BE2C (cell line): ENCODE data around the gene RNF150.

Experiments
- DNase-seq: peaks from one replicate; pipeline ENCODE4 v3.0.0-alpha.2; 2020
- H3K27me3 ChIP-seq: fragments of 250-450 bp; sonication (Bioruptor Pico); 2 replicates; pipeline ENCODE4 v1.5.1; 2020; ENCODE audit warnings: mild to moderate bottlenecking
- H3K36me3 ChIP-seq: fragments of 250-450 bp; sonication (Bioruptor Pico); 2 replicates; pipeline ENCODE4 v1.5.1; 2020; ENCODE audit warnings: mild to moderate bottlenecking
- H3K4me1 ChIP-seq: fragments of 250-450 bp; sonication (Bioruptor Pico); 2 replicates; pipeline ENCODE4 v1.5.1; 2020
- H3K4me3 ChIP-seq: 2 replicates; pipeline ENCODE4 v1.5.1; 2011; ENCODE audit warnings: low read depth, low read length
- H3K9me3 ChIP-seq: fragments of 250-450 bp; sonication (Bioruptor Pico); 2 replicates; pipeline ENCODE4 v1.5.1; 2020
- TF ChIP-seq, protein P1 (sequence below): IDR thresholded peaks from 2 replicates; pipeline ENCODE4 v1.5.1; 2012; ENCODE audit warnings: mild to moderate bottlenecking, low read depth, low read length

The RNF150 gene

GRCh38 chr4:140963883-140964282 is 169.4 kb downstream of the RNF150 start:
- Histone ChIP-seq H3K9me3 (no peaks in the 10 kb centered on the region), H3K4me3 (no peak overlapping the region), H3K27me3 (no peaks in the 10 kb centered on the region), H3K4me1 (no peaks in the 10 kb centered on the region), H3K36me3 (no peaks in the 10 kb centered on the region)
- TF ChIP-seq, protein P1, sequence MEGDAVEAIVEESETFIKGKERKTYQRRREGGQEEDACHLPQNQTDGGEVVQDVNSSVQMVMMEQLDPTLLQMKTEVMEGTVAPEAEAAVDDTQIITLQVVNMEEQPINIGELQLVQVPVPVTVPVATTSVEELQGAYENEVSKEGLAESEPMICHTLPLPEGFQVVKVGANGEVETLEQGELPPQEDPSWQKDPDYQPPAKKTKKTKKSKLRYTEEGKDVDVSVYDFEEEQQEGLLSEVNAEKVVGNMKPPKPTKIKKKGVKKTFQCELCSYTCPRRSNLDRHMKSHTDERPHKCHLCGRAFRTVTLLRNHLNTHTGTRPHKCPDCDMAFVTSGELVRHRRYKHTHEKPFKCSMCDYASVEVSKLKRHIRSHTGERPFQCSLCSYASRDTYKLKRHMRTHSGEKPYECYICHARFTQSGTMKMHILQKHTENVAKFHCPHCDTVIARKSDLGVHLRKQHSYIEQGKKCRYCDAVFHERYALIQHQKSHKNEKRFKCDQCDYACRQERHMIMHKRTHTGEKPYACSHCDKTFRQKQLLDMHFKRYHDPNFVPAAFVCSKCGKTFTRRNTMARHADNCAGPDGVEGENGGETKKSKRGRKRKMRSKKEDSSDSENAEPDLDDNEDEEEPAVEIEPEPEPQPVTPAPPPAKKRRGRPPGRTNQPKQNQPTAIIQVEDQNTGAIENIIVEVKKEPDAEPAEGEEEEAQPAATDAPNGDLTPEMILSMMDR = no peak
- no peak for DNase-seq

- Histone ChIP-seq H3K4me1 (no peaks in the 10 kb centered on the region), H3K9me3 (0 out of 2 replicates have a peak, but pooled peaks cover 3% of the 10 kb centered on the region), H3K27me3 (no peaks in the 10 kb centered on the region), H3K36me3 (no peaks in the 10 kb centered on the region), H3K4me3 (no peak overlapping the region)
- DNase-seq = no peak
- TF ChIP-seq, protein P1 = no peak
These were observed 177.6 kb downstream of the RNF150 start for GRCh38 chr4:140955641-140956040.

GRCh38 chr4:140952717-140953116 is 180.6 kb downstream of the RNF150 start:
- H3K4me1 ChIP-seq = no peaks in the 10 kb centered on the region
- no peak overlapping the region for H3K4me3 ChIP-seq

GRCh38 chr4:140947506-140947905 is 185.8 kb downstream of the RNF150 start:
- H3K36me3 ChIP-seq = no peaks in the 10 kb centered on the region; the same call in 1 of the 2 replicates
- peaks cover 10% of the 10 kb centered on the region; the same call in 1 of the 2 replicates for H3K4me1 ChIP-seq
- peak; percentile 18 for DNase-seq
- no peak overlapping the region for H3K4me3 ChIP-seq
- H3K27me3 ChIP-seq = no peaks in the 10 kb centered on the region
- H3K9me3 ChIP-seq = 0 out of 2 replicates have a peak, but pooled peaks cover 3% of the 10 kb centered on the region
- TF ChIP-seq, protein P1 = no peak

More at GRCh38 chr4:140952717-140953116, 180.6 kb downstream of the RNF150 start:
- TF ChIP-seq, protein P1 = no peak
- no peak for DNase-seq
- H3K36me3 ChIP-seq = no peaks in the 10 kb centered on the region
- H3K9me3 ChIP-seq = 0 out of 2 replicates have a peak, but pooled peaks cover 3% of the 10 kb centered on the region
- H3K27me3 ChIP-seq = no peaks in the 10 kb centered on the region

GRCh38 chr4:140945106-140945505 is 188.2 kb downstream of the RNF150 start:
- H3K4me3 ChIP-seq = no peak overlapping the region
- H3K36me3 ChIP-seq = no peaks in the 10 kb centered on the region; the same call in 1 of the 2 replicates
- H3K9me3 ChIP-seq = no peaks in the 10 kb centered on the region
- TF ChIP-seq, protein P1 = no peak
- no peak for DNase-seq
- H3K27me3 ChIP-seq = no peaks in the 10 kb centered on the region
- peaks cover 10% of the 10 kb centered on the region; the same call in 1 of the 2 replicates for H3K4me1 ChIP-seq

DNA sequence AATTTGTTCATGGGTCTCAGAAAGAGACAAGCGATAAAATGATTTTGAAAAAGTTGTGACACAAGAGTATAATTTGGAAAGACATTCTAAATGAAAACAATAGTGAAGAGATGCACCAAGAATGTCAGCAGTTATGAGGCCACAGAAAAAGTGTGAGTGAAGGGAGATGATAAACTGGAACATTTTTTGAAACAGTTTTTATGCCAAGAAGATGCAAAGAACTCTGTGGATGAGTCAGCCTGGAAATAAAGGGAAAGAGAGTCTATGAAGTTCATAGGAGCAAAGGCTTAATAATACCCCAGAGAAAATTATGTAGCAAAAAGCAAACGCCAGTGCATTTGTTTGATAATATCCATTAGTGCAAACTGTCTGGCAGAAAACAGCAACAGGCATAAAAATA is 188.7 kb downstream of the RNF150 start:
- Histone ChIP-seq H3K4me1 (peaks cover 10% of the 10 kb centered on the region; the same call in 1 of the 2 replicates), H3K4me3 (no peak overlapping the region), H3K27me3 (no peaks in the 10 kb centered on the region), H3K36me3 (no peaks in the 10 kb centered on the region; the same call in 1 of the 2 replicates), H3K9me3 (no peaks in the 10 kb centered on the region)
- TF ChIP-seq, protein P1 = no peak
- no peak for DNase-seq
